ENCODE data around the gene TBC1D24. TPM values are rescaled to one million over a fixed set of nuclear protein-coding genes. Genes with fewer than 3 reads are reported as not detected.

TBC1D24 gene
- total and polyA plus RNA-seq, 9 of the 15 experiments (the other 6 are each of a cell fraction or from before 2014, with no cell fraction given), result 1.7 to 22.6 (median 7.2) TPM

GRCh38 chr16:2532494-2533141, 57.7 kb downstream of the TBC1D24 start (continued):
- TF ChIP-seq PML (IDR thresholded peaks at IDR 0.05; ENCODE audit: low read length) (no peak), UBTF (IDR thresholded peaks at IDR 0.05; ENCODE audit: borderline replicate concordance in 1 of 2, low read depth in 2 of 2, low read length in 2 of 2) (no peak), RHOXF2B (CRISPR knock-in tag; conservative IDR thresholded peaks at IDR 0.05) (no peak), KAT7 (CRISPR knock-in tag; IDR thresholded peaks at IDR 0.05; ENCODE audit: borderline replicate concordance) (0 out of 2 replicates have a peak, but pooled peaks have one; percentile 62), E4F1 (CRISPR knock-in tag; IDR thresholded peaks at IDR 0.05; ENCODE audit: borderline replicate concordance) (no peak), IRF2 (CRISPR knock-in tag; IDR thresholded peaks at IDR 0.05) (no peak), LCOR (CRISPR knock-in tag; IDR thresholded peaks at IDR 0.05) (no peak; the same call in 1 of the 2 replicates), MBD2 (IDR thresholded peaks at IDR 0.05; ENCODE audit: borderline replicate concordance, low read depth) (no peak), SIX5 (IDR thresholded peaks at IDR 0.05; ENCODE audit: borderline replicate concordance in 1 of 2, insufficient read depth in 1 of 2, low read depth in 1 of 2, low read length in 2 of 2) (no peak), ZNF512 (tag; IDR thresholded peaks at IDR 0.05) (no peak), ZBTB1 (CRISPR knock-in tag; IDR thresholded peaks at IDR 0.05; ENCODE audit: borderline replicate concordance, low read depth) (peak; percentile 60; the same call in 1 of the 2 replicates), ZNF830 (CRISPR knock-in tag; IDR thresholded peaks at IDR 0.05) (0 out of 2 replicates have a peak, but pooled peaks have one; percentile 36), NFIC (IDR thresholded peaks at IDR 0.05) (peak; percentile 67), BRF1 (IDR thresholded peaks at IDR 0.05; ENCODE audit: borderline replicate concordance, extremely low read depth, insufficient read length) (no peak), TARDBP (IDR thresholded peaks at IDR 0.05) (no peak), CBX8 (IDR thresholded peaks at IDR 0.05; ENCODE audit: borderline replicate concordance, extremely low read depth, low read depth, low read length, poor library complexity, severe bottlenecking) (no peak), RFX1 (IDR thresholded peaks at IDR 0.05) (no peak), TFAM (CRISPR knock-in tag; conservative IDR thresholded peaks at IDR 0.05) (no peak)
